GM23338 (cell line): ENCODE results near the gene TLR7. TPM values are rescaled to one million over a fixed set of nuclear protein-coding genes. Genes with fewer than 3 reads are reported as not detected.

Experiments
- ATAC-seq: fragments of 200-7000 bp; cut with Tn5 transposase; 3 replicates; pipeline ENCODE4 v1.9.1; 2020
- DNase-seq: peaks from one replicate; pipeline ENCODE4 v3.0.0-alpha.2; 2015; ENCODE audit warnings: low spot score
- H2AFZ ChIP-seq: fragments of 200-600 bp; sonication (generic); 2 replicates; pipeline ENCODE4 v1.8.0; 2016; ENCODE audit warnings: antibody characterized with exemption, mild to moderate bottlenecking, moderate library complexity
- H3F3A ChIP-seq: fragments of 200-600 bp; sonication (generic); replicated peaks from 2 replicates; pipeline ENCODE4 v1.8.0; 2017; ENCODE audit warnings: antibody characterized with exemption, mixed run types, low read depth
- H3K27ac ChIP-seq: fragments of 200-600 bp; sonication (generic); 2 replicates; pipeline ENCODE4 v1.6.1; 2016; ENCODE audit warnings: low read depth
- H3K27me3 ChIP-seq: fragments of 200-600 bp; sonication (generic); 2 replicates; pipeline ENCODE4 v1.8.0; 2016; ENCODE audit warnings: mild to moderate bottlenecking, mixed run types, moderate library complexity; ENCODE audit not compliant: insufficient read depth
- H3K36me3 ChIP-seq: fragments of 200-600 bp; sonication (generic); 2 replicates; pipeline ENCODE4 v1.8.0; 2016; ENCODE audit warnings: mild to moderate bottlenecking; ENCODE audit not compliant: insufficient read depth
- H3K4me1 ChIP-seq: fragments of 200-600 bp; sonication (generic); 2 replicates; pipeline ENCODE4 v1.8.0; 2016; ENCODE audit warnings: mild to moderate bottlenecking, moderate library complexity; ENCODE audit not compliant: insufficient read depth
- H3K4me2 ChIP-seq: fragments of 200-600 bp; sonication (generic); 2 replicates; pipeline ENCODE4 v1.7.1; 2017; ENCODE audit warnings: mixed run types
- H3K4me3 ChIP-seq: fragments of 200-600 bp; sonication (generic); 2 replicates; pipeline ENCODE4 v1.6.1; 2016; ENCODE audit warnings: mixed run types
- H3K79me2 ChIP-seq: fragments of 200-600 bp; sonication (generic); replicated peaks from 2 replicates; pipeline ENCODE4 v1.8.0; 2017; ENCODE audit warnings: mild to moderate bottlenecking; ENCODE audit not compliant: insufficient read depth
- H3K9me2 ChIP-seq: fragments of 200-600 bp; sonication (generic); 2 replicates; pipeline ENCODE4 v1.8.0; 2017; ENCODE audit not compliant: insufficient read depth
- H4K20me1 ChIP-seq: fragments of 200-600 bp; sonication (generic); replicated peaks from 2 replicates; pipeline ENCODE4 v1.8.0; 2017; ENCODE audit warnings: mild to moderate bottlenecking; ENCODE audit not compliant: insufficient read depth
- H3K27ac Mint-ChIP-seq: 2 replicates; pipeline ENCODE4 v1.8.0; 2020; ENCODE audit warnings: inconsistent platforms, mild to moderate bottlenecking, moderate library complexity, mixed read lengths
- H3K27me3 Mint-ChIP-seq: 3 replicates; pipeline ENCODE4 v1.8.0; 2022; ENCODE audit warnings: low read depth, mild to moderate bottlenecking, moderate library complexity, mixed read lengths, inconsistent platforms; ENCODE audit not compliant: insufficient read depth, poor library complexity
- H3K36me3 Mint-ChIP-seq: 3 replicates; pipeline ENCODE4 v1.8.0; 2021; ENCODE audit warnings: low read depth, mild to moderate bottlenecking, inconsistent platforms, moderate library complexity, mixed read lengths
- H3K4me1 Mint-ChIP-seq: 3 replicates; pipeline ENCODE4 v1.8.0; 2020; ENCODE audit warnings: mild to moderate bottlenecking, inconsistent platforms, mixed read lengths
- H3K4me3 Mint-ChIP-seq: 3 replicates; pipeline ENCODE4 v1.8.0; 2021; ENCODE audit warnings: moderate library complexity, mild to moderate bottlenecking, inconsistent platforms, mixed read lengths
- H3K9me3 Mint-ChIP-seq: 3 replicates; pipeline ENCODE4 v1.8.0; 2020; ENCODE audit warnings: moderate library complexity, mild to moderate bottlenecking, inconsistent platforms, mixed read lengths
- CREB1 ChIP-seq: fragments of 250-450 bp; sonication (Bioruptor Pico); IDR thresholded peaks from 2 replicates; pipeline ENCODE4 v1.5.0; 2020; ENCODE audit warnings: low read depth, mild to moderate bottlenecking, moderate library complexity
- CTCF ChIP-seq, 2 experiments: fragments of 200-600 bp in 1 of 2; sonication (generic) in 1 of 2; conservative IDR thresholded peaks; 2 replicates each; pipeline versions ENCODE4 v1.5.1 to v1.6.1; 2016 to 2017; ENCODE audit warnings: antibody characterized with exemption in 2 of 2, low read depth in 2 of 2, mild to moderate bottlenecking in 2 of 2, moderate library complexity in 1 of 2
- ETS1 ChIP-seq: IDR thresholded peaks from 2 replicates; pipeline ENCODE4 v1.6.1; 2016; ENCODE audit warnings: antibody characterized with exemption
- EZH2 ChIP-seq: fragments of 200-600 bp; sonication (generic); IDR thresholded peaks from one replicate; pipeline ENCODE4 v1.8.0; 2017; ENCODE audit warnings: antibody characterized with exemption, mild to moderate bottlenecking, low read depth; ENCODE audit not compliant: unreplicated experiment
- EZH2phosphoT487 ChIP-seq: fragments of 200-600 bp; sonication (generic); IDR thresholded peaks from one replicate; pipeline ENCODE4 v1.8.1; 2018; ENCODE audit warnings: antibody characterized with exemption; ENCODE audit not compliant: unreplicated experiment
- JUNB ChIP-seq: IDR thresholded peaks from one replicate; pipeline ENCODE4 v1.6.1; 2016; ENCODE audit warnings: antibody characterized with exemption; ENCODE audit not compliant: unreplicated experiment
- NANOG ChIP-seq: IDR thresholded peaks from 2 replicates; pipeline ENCODE4 v1.6.1; 2016; ENCODE audit warnings: antibody characterized with exemption, borderline replicate concordance
- POLR2AphosphoS5 ChIP-seq: IDR thresholded peaks from 2 replicates; pipeline ENCODE4 v1.6.1; 2016; ENCODE audit warnings: antibody characterized with exemption, low read depth
- REST ChIP-seq: IDR thresholded peaks from one replicate; pipeline ENCODE4 v1.6.1; 2018; ENCODE audit warnings: antibody characterized with exemption; ENCODE audit not compliant: unreplicated experiment
- STAT1 ChIP-seq: IDR thresholded peaks from one replicate; pipeline ENCODE4 v1.6.1; 2016; ENCODE audit warnings: antibody characterized with exemption; ENCODE audit not compliant: unreplicated experiment
- ZNF114 ChIP-seq: fragments of 250-450 bp; sonication (Bioruptor Pico); IDR thresholded peaks from 2 replicates; pipeline ENCODE4 v1.5.0; 2020; ENCODE audit warnings: mild to moderate bottlenecking, moderate library complexity
- ZNF331 ChIP-seq: fragments of 250-450 bp; sonication (Bioruptor Pico); IDR thresholded peaks from 2 replicates; pipeline ENCODE4 v1.5.0; 2020; ENCODE audit warnings: low read depth, mild to moderate bottlenecking, moderate library complexity
- polyA plus RNA-seq: library from polyadenylated mRNA; unstranded; fragments of >200 nt; fragmentation: Nextera tagmentation; extraction: Ambion mirVana; gene quantifications from 2 replicates; pipeline ENCODE4 v1.2.1, GENCODE V29; 2016
- total RNA-seq: library from RNA; depleted of rRNA; stranded (reverse); fragments of >200 nt; shearing (Covaris generic); gene quantifications from 2 replicates; pipeline ENCODE4 v1.2.3, GENCODE V29; 2014

The TLR7 gene
- total and polyA plus RNA-seq, 2 experiments from 2014 or later, result not detected

GRCh38 chrX:12881914-12882313 lies 15.0 kb downstream of the TLR7 start:
- no peaks in the 10 kb centered on the region for H4K20me1 ChIP-seq
- no peaks in the 10 kb centered on the region for H3F3A ChIP-seq
- H3K27me3 ChIP-seq, result no peaks in the 10 kb centered on the region
- H3K27me3 Mint-ChIP-seq, result no peaks in the 10 kb centered on the region
- no peak overlapping the region for H2AFZ ChIP-seq
- DNase-seq (no peak), ATAC-seq (no peak)
- H3K4me2 ChIP-seq, result no peak overlapping the region
- no peaks in the 10 kb centered on the region for H3K79me2 ChIP-seq
- no peaks in the 10 kb centered on the region for H3K36me3 Mint-ChIP-seq
- no peaks in the 10 kb centered on the region for H3K36me3 ChIP-seq
- no peaks in the 10 kb centered on the region for H3K4me1 Mint-ChIP-seq
- H3K9me2 ChIP-seq, result no peaks in the 10 kb centered on the region
- no peaks in the 10 kb centered on the region for H3K4me1 ChIP-seq
- no peak overlapping the region for H3K4me3 ChIP-seq
- no peak overlapping the region for H3K27ac ChIP-seq
- H3K4me3 Mint-ChIP-seq, result no peak overlapping the region
- H3K27ac Mint-ChIP-seq, result no peak overlapping the region
- no peaks in the 10 kb centered on the region for H3K9me3 Mint-ChIP-seq
- TF ChIP-seq CREB1 (CRISPR knock-in tag), result no peak
- no peak for TF ChIP-seq CTCF (conservative IDR thresholded peaks at IDR 0.05; ENCODE audit: low read depth in 2 of 2)
- no peak for TF ChIP-seq REST
- TF ChIP-seq ETS1, result no peak
- no peak for TF ChIP-seq POLR2AphosphoS5
- TF ChIP-seq ZNF114 (CRISPR knock-in tag), result no peak
- TF ChIP-seq JUNB, result no peak
- TF ChIP-seq NANOG, result no peak
- no peak for TF ChIP-seq ZNF331 (CRISPR knock-in tag)
- TF ChIP-seq STAT1, result no peak
- no peak for TF ChIP-seq EZH2phosphoT487

GRCh38 chrX:12885508-12885907 lies 18.6 kb downstream of the TLR7 start:
- H3K36me3 ChIP-seq, result no peaks in the 10 kb centered on the region
- Mint-ChIP-seq H3K27me3 (no peaks in the 10 kb centered on the region), H3K4me1 (no peaks in the 10 kb centered on the region), H3K27ac (no peak overlapping the region), H3K36me3 (no peaks in the 10 kb centered on the region), H3K9me3 (no peaks in the 10 kb centered on the region), H3K4me3 (no peak overlapping the region)
- H3K27ac ChIP-seq, result no peak overlapping the region
- H3K4me3 ChIP-seq, result no peak overlapping the region
- no peaks in the 10 kb centered on the region for H3K4me1 ChIP-seq
- no peaks in the 10 kb centered on the region for H4K20me1 ChIP-seq
- no peaks in the 10 kb centered on the region for H3F3A ChIP-seq
- no peak overlapping the region for H2AFZ ChIP-seq
- H3K27me3 ChIP-seq, result no peaks in the 10 kb centered on the region
- no peaks in the 10 kb centered on the region for H3K79me2 ChIP-seq
- H3K9me2 ChIP-seq, result no peaks in the 10 kb centered on the region
- ATAC-seq (no peak), DNase-seq (no peak)
- no peak overlapping the region for H3K4me2 ChIP-seq
- TF ChIP-seq EZH2 (no peak), ZNF114 (CRISPR knock-in tag) (no peak), CREB1 (CRISPR knock-in tag) (no peak), JUNB (no peak), POLR2AphosphoS5 (no peak), NANOG (no peak), ETS1 (no peak), ZNF331 (CRISPR knock-in tag) (no peak), STAT1 (no peak), CTCF (conservative IDR thresholded peaks at IDR 0.05; ENCODE audit: low read depth in 2 of 2) (no peak), EZH2phosphoT487 (no peak)
